LNCAP (cell line): ENCODE results near the gene ABCC3.
A peak's percentile ranks its signal among the peaks of the same experiment; 100 is the strongest.

Source experiments
- CTCF ChIP-seq: fragments of 450-650 bp; IDR thresholded peaks from 2 replicates; pipeline ENCODE4 v1.5.1; 2017; ENCODE audit warnings: mild to moderate bottlenecking

ABCC3 gene

GRCh38 chr17:50677851-50678375, 43.2 kb downstream of the ABCC3 start:
- TF ChIP-seq CTCF = no peak

GRCh38 chr17:50679008-50679544, 44.4 kb downstream of the ABCC3 start:
- no peak for TF ChIP-seq CTCF

- TF ChIP-seq CTCF = no peak
Measured at GRCh38 chr17:50680126-50680525, 45.4 kb downstream of the ABCC3 start.

- peak; percentile 66 for TF ChIP-seq CTCF
Measured at GRCh38 chr17:50681263-50682200, 46.9 kb downstream of the ABCC3 start.

GRCh38 chr17:50682441-50682840, 47.8 kb downstream of the ABCC3 start:
- TF ChIP-seq CTCF = no peak

GRCh38 chr17:50682938-50683337, 48.3 kb downstream of the ABCC3 start:
- no peak for TF ChIP-seq CTCF

GRCh38 chr17:50683434-50684287, 49.0 kb downstream of the ABCC3 start:
- TF ChIP-seq CTCF = no peak
